Adrenal gland (tissue), 19 donors: ENCODE data around the gene THBS2. TPM values are rescaled to one million over a fixed set of nuclear protein-coding genes. Genes with fewer than 3 reads are reported as not detected.
"Not testable (repeated sequence)": the region's sequence is repeated elsewhere in the genome, so short reads cannot be mapped to it uniquely, and the experiment has no call there.

Experiments used
- DNase-seq, 7 donors: peaks; one replicate each; pipeline ENCODE4 v3.0.0-alpha.2; 2019 to 2020
- H3K27ac ChIP-seq, 5 donors: fragments of 200-600 bp; sonication (generic) in 4 of 5; 1 replicate in 3 of 5; 2 replicates in 2 of 5; pipeline versions ENCODE4 v1.5.1 to v1.8.0; 2016 to 2020; ENCODE audit warnings: mild to moderate bottlenecking in 1 of 5
- H3K27me3 ChIP-seq: fragments of 200-600 bp; 2 replicates; pipeline ENCODE4 v1.8.0; 2021
- H3K36me3 ChIP-seq, 2 donors: fragments of 200-600 bp; replicated peaks in 1 of 2; 1 replicate in 1 of 2; 2 replicates in 1 of 2; pipeline versions ENCODE4 v1.5.1 to v1.8.0; 2018 to 2022
- H3K4me1 ChIP-seq, 2 donors: fragments of 200-600 bp; replicated peaks in 1 of 2; 1 replicate in 1 of 2; 2 replicates in 1 of 2; pipeline versions ENCODE4 v1.5.1 to v1.8.0; 2018 to 2021
- H3K4me3 ChIP-seq, 4 donors: fragments of 200-600 bp; sonication (generic) in 3 of 4; one replicate each; pipeline ENCODE4 v1.5.1; 2016 to 2018
- H3K9me3 ChIP-seq, 3 donors: fragments of 200-600 bp; sonication (generic) in 1 of 3; replicated peaks in 1 of 3; 1 replicate in 2 of 3; 2 replicates in 1 of 3; pipeline versions ENCODE4 v1.5.1 to v1.8.0; 2016 to 2021
- CTCF ChIP-seq, 6 experiments: fragments of 450-650 bp in 4 of 6; fragments of 200-600 bp in 2 of 6; sonication (generic) in 1 of 6; IDR thresholded peaks; 1 replicate in 5 of 6; 2 replicates in 1 of 6; pipeline versions ENCODE4 v1.5.1 to v1.8.0; 2016 to 2021; ENCODE audit warnings: antibody characterized with exemption in 6 of 6, mild to moderate bottlenecking in 2 of 6, moderate library complexity in 1 of 6
- POLR2A ChIP-seq, 2 donors: fragments of 450-650 bp; IDR thresholded peaks; one replicate each; pipeline ENCODE4 v1.6.1; 2017; ENCODE audit warnings: antibody characterized with exemption in 2 of 2, mild to moderate bottlenecking in 2 of 2, moderate library complexity in 1 of 2
- WGBS, 4 donors: extraction: QIAGEN DNeasy Blood & Tissue Kit in 2 of 4; methylation state at CpG; one replicate each; pipeline versions ENCODE4 v1.1.5 to v1.1.7; 2013 to 2017; 5-methylcytosine and 5-hydroxymethylcytosine counted together
- intact Hi-C, 2 donors: fragments of 100-400 bp; cut with DNase I; formaldehyde crosslinking; loops; one replicate each; pipeline versions ENCODE4 v1.14.1 to v1.15.0; 2022 to 2023
- long read RNA-seq, 10 donors: library from polyadenylated mRNA in 3 of 10; unstranded in 2 of 10; stranded (forward) in 1 of 10; transcript quantifications; one replicate each; pipeline ENCODE4 v2.0.0 and lab custom pipeline, GENCODE V29; 2021 to 2026
- polyA plus RNA-seq, 3 donors: library from polyadenylated mRNA; stranded (reverse); fragments of 200-250 nt in 2 of 3; fragments of 350-450 nt in 1 of 3; fragmentation: Illumina TruSeq in 1 of 3; extraction: RNeasy Lipid Tissue Mini Kit (QIAGEN cat#74804) in 1 of 3; gene quantifications; one replicate each; pipeline ENCODE4 v1.2.3, GENCODE V29; 2013 to 2014
- total RNA-seq, 9 donors: library from RNA; depleted of rRNA in 4 of 9; stranded (reverse); fragments of >200 nt in 4 of 9; fragments of 120-200 nt in 1 of 9; fragmentation: NEBNext Ultra II Directional in 1 of 9; extraction: Animal tissue kit (Norgen Biotek cat#: 25700) in 1 of 9; gene quantifications; one replicate each; pipeline versions ENCODE4 v1.1.0 to v1.2.4, GENCODE V29; 2013 to 2023
- donor health status: healthy with polysubstance abuse.
- donor health status: Bipolar disorder and iron deficiency.
- donor health status: DM: yes; HTN: yes; CAD: no.
- donor health status: DM: no; HTN: no; CAD: no.
- donor health status: DM: no; HTN: no; CAD: no.
- donor health status: DM: yes; HTN: yes; CAD: no.

The THBS2 gene
- 10 to 100 TPM in 7 of 9 donors, 1 to 10 TPM in 2; 6.2 to 72.7 (median 23.0) TPM for total RNA-seq
- polyA plus RNA-seq = 1 to 10 TPM; 5.6 to 7.9 (median 6.1) TPM
- long read RNA-seq, donor 1 = 0 reads
- long read RNA-seq, donor 2 = 0 reads
- long read RNA-seq, donor 3 = 0 reads
- long read RNA-seq, donor 4, partial matches to known transcripts = 1 of 1 reads
- long read RNA-seq, donor 4, other reads (novel, unspliced or antisense) = 0 of 1 reads
- long read RNA-seq, donor 5, full-length matches to known transcripts = 17 of 27 reads
- long read RNA-seq, donor 5, partial matches to known transcripts = 6 of 27 reads
- long read RNA-seq, donor 5, other reads (novel, unspliced or antisense) = 4 of 27 reads
- long read RNA-seq, donor 6, full-length matches to known transcripts = 1 of 2 reads
- long read RNA-seq, donor 6, partial matches to known transcripts = 1 of 2 reads
- long read RNA-seq, donor 6, other reads (novel, unspliced or antisense) = 0 of 2 reads
- long read RNA-seq, donor 7 = 0 reads
- long read RNA-seq, donor 8 = 0 reads
- long read RNA-seq, donor 9 = 0 reads
- long read RNA-seq, donor 10 = 0 reads

GRCh38 chr6:169253337-169254238, at the start of gene THBS2:
Gene THBS2 (minus strand): TSS chr6:169253846. CDS start chr6:169250784, 3,062 bp downstream.
- Histone ChIP-seq H3K4me3 (peak within 1 kb of the TSS in 1 of 4 donors; percentile 43), H3K27me3 (peaks cover 4% of the 10 kb centered on the region), H3K27ac (peak within 1 kb of the TSS in 1 of 5 donors; percentile 62), H3K36me3 (no peaks in the 10 kb centered on the region), H3K9me3 (no peaks in the 10 kb centered on the region), H3K4me1 (no peaks in the 10 kb centered on the region)
- DNase-seq = peak in 1 of 7 donors; percentile 52
- TF ChIP-seq POLR2A (IDR thresholded peaks at IDR 0.05) (no peak), CTCF (IDR thresholded peaks at IDR 0.05) (no peak)
- 31 to 55% (median 37%) methylated on average over 28 to 34 of the region's 34 CpGs for WGBS, 4 donors
- intact Hi-C loops = no loop called here

GRCh38 chr6:169302716-169303115, 49.1 kb upstream of the THBS2 start:
- Histone ChIP-seq H3K36me3 (no peaks in the 10 kb centered on the region), H3K27me3 (no peaks in the 10 kb centered on the region), H3K4me1 (peaks cover 0 to 7% of the 10 kb centered on the region in 2 donors), H3K27ac (no peak overlapping the region), H3K9me3 (no peaks in the 10 kb centered on the region), H3K4me3 (no peak overlapping the region)
- no peak for TF ChIP-seq POLR2A (IDR thresholded peaks at IDR 0.05)
- TF ChIP-seq CTCF (IDR thresholded peaks at IDR 0.05) = no peak
- WGBS, 4 donors = 50 to 95% (median 63%) methylated on average over 2 to 3 of the region's 3 CpGs
- no peak for DNase-seq
- intact Hi-C loops = no loop called here

GRCh38 chr6:169302255-169302654, 48.6 kb upstream of the THBS2 start:
- intact Hi-C loops = no loop called here
- no peaks in the 10 kb centered on the region for H3K36me3 ChIP-seq
- no peak overlapping the region for H3K4me3 ChIP-seq
- H3K4me1 ChIP-seq = peaks cover 0 to 7% of the 10 kb centered on the region in 2 donors
- no peaks in the 10 kb centered on the region for H3K27me3 ChIP-seq
- no peak for DNase-seq
- no peak overlapping the region for H3K27ac ChIP-seq
- TF ChIP-seq POLR2A (IDR thresholded peaks at IDR 0.05) (no peak), CTCF (IDR thresholded peaks at IDR 0.05) (no peak)
- H3K9me3 ChIP-seq = no peaks in the 10 kb centered on the region

- Histone ChIP-seq H3K36me3 (no peaks in the 10 kb centered on the region), H3K4me3 (no peak overlapping the region), H3K27ac (no peak overlapping the region), H3K9me3 (no peaks in the 10 kb centered on the region), H3K4me1 (peaks cover 0 to 7% of the 10 kb centered on the region in 2 donors), H3K27me3 (no peaks in the 10 kb centered on the region)
- intact Hi-C loops = no loop called here
- DNase-seq = no peak
- TF ChIP-seq CTCF (IDR thresholded peaks at IDR 0.05) = no peak
- TF ChIP-seq POLR2A (IDR thresholded peaks at IDR 0.05) = no peak
- WGBS, 4 donors = 90 to 94% (median 94%) methylated on average over 4 of the region's 4 CpGs
These were observed 47.3 kb upstream of the THBS2 start for GRCh38 chr6:169300916-169301315.

- H3K4me1 ChIP-seq, H3K27me3 ChIP-seq, H3K4me3 ChIP-seq, intact Hi-C loops, DNase-seq, H3K36me3 ChIP-seq, H3K27ac ChIP-seq, H3K9me3 ChIP-seq: not testable (repeated sequence)
- WGBS, 4 donors = 67 to 88% (median 85%) methylated on average over 1 of the region's 1 CpG
These were observed 45.0 kb upstream of the THBS2 start for GRCh38 chr6:169298626-169299025.
